Measurements from ENCODE around the gene ANP32D.

The ANP32D gene

DNA sequence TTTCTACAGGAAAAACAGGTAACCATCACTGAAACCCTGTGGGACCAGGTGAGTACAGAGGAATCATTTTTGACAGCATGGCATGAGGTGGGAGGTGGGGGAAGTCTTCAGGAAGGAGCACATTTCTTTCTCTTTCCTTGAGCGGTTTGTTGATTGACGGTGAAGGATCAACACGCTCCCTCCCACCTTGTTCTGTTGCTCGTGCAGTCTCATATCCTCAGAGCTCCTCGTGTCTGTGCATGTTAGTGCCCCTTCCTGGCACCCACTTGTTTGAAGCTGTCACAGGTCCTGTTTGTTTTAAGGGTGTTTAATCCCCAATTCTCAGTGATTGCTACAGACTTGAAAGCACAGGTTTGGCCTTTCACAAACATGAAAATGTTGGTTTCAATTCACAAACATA, 14.3 kb downstream of the ANP32D start:
- TF ChIP-seq FOXM1 (IDR thresholded peaks at IDR 0.05; ENCODE audit: borderline replicate concordance, low read depth) (no peak), CREB1 (IDR thresholded peaks at IDR 0.05; ENCODE audit: low read depth) (no peak), TAF1 (IDR thresholded peaks at IDR 0.05; ENCODE audit: low read depth) (no peak), NFIC (IDR thresholded peaks at IDR 0.05) (no peak), RAD21 (IDR thresholded peaks at IDR 0.05; ENCODE audit: low read depth) (no peak), YY1 (IDR thresholded peaks at IDR 0.05; ENCODE audit: low read depth) (no peak), ZBTB7A (IDR thresholded peaks at IDR 0.05; ENCODE audit: low read depth) (no peak), EGR1 (IDR thresholded peaks at IDR 0.05) (no peak)
- TF ChIP-seq, protein P1, sequence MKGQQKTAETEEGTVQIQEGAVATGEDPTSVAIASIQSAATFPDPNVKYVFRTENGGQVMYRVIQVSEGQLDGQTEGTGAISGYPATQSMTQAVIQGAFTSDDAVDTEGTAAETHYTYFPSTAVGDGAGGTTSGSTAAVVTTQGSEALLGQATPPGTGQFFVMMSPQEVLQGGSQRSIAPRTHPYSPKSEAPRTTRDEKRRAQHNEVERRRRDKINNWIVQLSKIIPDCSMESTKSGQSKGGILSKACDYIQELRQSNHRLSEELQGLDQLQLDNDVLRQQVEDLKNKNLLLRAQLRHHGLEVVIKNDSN (IDR thresholded peaks at IDR 0.05), result no peak
- TF ChIP-seq, protein P2, sequence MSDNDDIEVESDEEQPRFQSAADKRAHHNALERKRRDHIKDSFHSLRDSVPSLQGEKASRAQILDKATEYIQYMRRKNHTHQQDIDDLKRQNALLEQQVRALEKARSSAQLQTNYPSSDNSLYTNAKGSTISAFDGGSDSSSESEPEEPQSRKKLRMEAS (IDR thresholded peaks at IDR 0.05), result no peak

DNA sequence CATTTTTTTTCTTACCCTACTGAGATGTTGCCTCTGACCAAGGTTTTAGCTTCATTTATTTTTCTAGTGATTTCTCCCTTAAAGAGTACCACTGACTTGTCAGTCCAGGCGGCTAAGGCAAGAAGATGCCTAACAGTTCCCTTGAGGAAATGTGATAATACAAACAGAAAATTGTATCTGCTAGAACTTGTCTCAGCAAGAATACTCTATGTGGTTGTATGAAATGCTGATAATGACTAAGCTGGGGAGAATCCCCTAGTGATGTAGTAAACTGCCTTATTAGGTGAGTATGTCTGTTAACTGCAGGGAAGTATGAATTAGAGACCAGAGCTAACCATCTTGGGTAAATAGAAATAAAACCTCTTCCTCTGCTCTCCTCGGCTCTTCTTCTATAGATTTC, 16.7 kb downstream of the ANP32D start:
- TF ChIP-seq NFIC (IDR thresholded peaks at IDR 0.05), result no peak

DNA sequence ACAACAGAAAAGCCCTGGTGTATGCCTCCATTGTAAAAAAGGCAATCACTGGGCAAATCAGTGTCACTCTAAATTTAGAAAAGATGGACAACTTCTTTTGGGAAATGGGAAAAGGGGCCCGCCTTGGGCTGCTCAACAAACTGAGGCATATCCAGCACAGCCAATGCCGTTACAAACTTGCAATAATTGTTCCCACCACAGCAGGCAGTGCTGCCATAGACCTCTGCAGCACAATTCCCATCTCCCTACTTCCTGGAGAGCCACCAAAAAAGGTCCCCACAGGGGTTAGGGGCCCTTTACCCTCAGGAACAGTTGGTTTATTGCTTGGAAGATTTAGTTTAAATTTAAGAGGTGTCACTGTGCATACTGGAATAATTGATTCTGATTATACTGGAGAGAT, 36.6 kb downstream of the ANP32D start:
- TF ChIP-seq EP300 (IDR thresholded peaks at IDR 0.05; ENCODE audit: borderline replicate concordance) (no peak), EGR1 (IDR thresholded peaks at IDR 0.05) (no peak), TCF12 (IDR thresholded peaks at IDR 0.05; ENCODE audit: low read depth) (no peak), RAD21 (IDR thresholded peaks at IDR 0.05; ENCODE audit: low read depth) (no peak), TAF1 (IDR thresholded peaks at IDR 0.05; ENCODE audit: low read depth) (no peak), CEBPB (IDR thresholded peaks at IDR 0.05) (no peak), ZBTB7A (IDR thresholded peaks at IDR 0.05; ENCODE audit: low read depth) (no peak), FOXM1 (IDR thresholded peaks at IDR 0.05; ENCODE audit: borderline replicate concordance, low read depth) (no peak), TEAD4 (IDR thresholded peaks at IDR 0.05) (no peak), YY1 (IDR thresholded peaks at IDR 0.05; ENCODE audit: low read depth) (no peak), NFIC (IDR thresholded peaks at IDR 0.05) (no peak)
- TF ChIP-seq, protein P3, sequence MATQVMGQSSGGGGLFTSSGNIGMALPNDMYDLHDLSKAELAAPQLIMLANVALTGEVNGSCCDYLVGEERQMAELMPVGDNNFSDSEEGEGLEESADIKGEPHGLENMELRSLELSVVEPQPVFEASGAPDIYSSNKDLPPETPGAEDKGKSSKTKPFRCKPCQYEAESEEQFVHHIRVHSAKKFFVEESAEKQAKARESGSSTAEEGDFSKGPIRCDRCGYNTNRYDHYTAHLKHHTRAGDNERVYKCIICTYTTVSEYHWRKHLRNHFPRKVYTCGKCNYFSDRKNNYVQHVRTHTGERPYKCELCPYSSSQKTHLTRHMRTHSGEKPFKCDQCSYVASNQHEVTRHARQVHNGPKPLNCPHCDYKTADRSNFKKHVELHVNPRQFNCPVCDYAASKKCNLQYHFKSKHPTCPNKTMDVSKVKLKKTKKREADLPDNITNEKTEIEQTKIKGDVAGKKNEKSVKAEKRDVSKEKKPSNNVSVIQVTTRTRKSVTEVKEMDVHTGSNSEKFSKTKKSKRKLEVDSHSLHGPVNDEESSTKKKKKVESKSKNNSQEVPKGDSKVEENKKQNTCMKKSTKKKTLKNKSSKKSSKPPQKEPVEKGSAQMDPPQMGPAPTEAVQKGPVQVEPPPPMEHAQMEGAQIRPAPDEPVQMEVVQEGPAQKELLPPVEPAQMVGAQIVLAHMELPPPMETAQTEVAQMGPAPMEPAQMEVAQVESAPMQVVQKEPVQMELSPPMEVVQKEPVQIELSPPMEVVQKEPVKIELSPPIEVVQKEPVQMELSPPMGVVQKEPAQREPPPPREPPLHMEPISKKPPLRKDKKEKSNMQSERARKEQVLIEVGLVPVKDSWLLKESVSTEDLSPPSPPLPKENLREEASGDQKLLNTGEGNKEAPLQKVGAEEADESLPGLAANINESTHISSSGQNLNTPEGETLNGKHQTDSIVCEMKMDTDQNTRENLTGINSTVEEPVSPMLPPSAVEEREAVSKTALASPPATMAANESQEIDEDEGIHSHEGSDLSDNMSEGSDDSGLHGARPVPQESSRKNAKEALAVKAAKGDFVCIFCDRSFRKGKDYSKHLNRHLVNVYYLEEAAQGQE (IDR thresholded peaks at IDR 0.05; ENCODE audit: low read depth), result no peak
- TF ChIP-seq, protein P1 (IDR thresholded peaks at IDR 0.05), result no peak
- TF ChIP-seq, protein P2 (IDR thresholded peaks at IDR 0.05), result no peak

DNA sequence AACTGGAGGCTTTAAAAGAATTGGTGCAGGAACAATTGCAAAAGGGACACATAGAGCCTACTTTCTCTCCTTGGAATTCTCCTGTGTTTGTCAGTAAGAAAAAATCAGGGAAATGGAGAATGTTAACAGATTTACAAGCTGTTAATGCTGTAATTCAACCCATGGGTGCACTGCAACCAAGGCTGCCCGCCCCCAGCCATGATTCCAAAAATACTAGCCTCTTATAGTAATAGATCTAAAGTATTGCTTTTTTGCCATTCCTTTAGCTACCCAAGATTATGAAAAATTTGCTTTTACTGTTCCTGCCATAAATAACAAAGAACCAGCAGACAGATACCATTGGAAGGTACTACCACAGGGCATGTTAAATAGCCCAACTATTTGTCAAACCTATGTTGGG, 37.8 kb downstream of the ANP32D start:
- TF ChIP-seq YY1 (IDR thresholded peaks at IDR 0.05; ENCODE audit: low read depth) (no peak), EP300 (IDR thresholded peaks at IDR 0.05; ENCODE audit: borderline replicate concordance) (no peak), EGR1 (IDR thresholded peaks at IDR 0.05) (no peak), ZBTB7A (IDR thresholded peaks at IDR 0.05; ENCODE audit: low read depth) (no peak), CREB1 (IDR thresholded peaks at IDR 0.05; ENCODE audit: low read depth) (no peak), CEBPB (IDR thresholded peaks at IDR 0.05) (no peak), TCF12 (IDR thresholded peaks at IDR 0.05; ENCODE audit: low read depth) (no peak), NFIC (IDR thresholded peaks at IDR 0.05) (no peak), TAF1 (IDR thresholded peaks at IDR 0.05; ENCODE audit: low read depth) (no peak), TEAD4 (IDR thresholded peaks at IDR 0.05) (no peak), RAD21 (IDR thresholded peaks at IDR 0.05; ENCODE audit: low read depth) (no peak), FOXM1 (IDR thresholded peaks at IDR 0.05; ENCODE audit: borderline replicate concordance, low read depth) (no peak)
- TF ChIP-seq, protein P1 (IDR thresholded peaks at IDR 0.05), result no peak
- TF ChIP-seq, protein P2 (IDR thresholded peaks at IDR 0.05), result no peak
- TF ChIP-seq, protein P3 (IDR thresholded peaks at IDR 0.05; ENCODE audit: low read depth), result no peak

DNA sequence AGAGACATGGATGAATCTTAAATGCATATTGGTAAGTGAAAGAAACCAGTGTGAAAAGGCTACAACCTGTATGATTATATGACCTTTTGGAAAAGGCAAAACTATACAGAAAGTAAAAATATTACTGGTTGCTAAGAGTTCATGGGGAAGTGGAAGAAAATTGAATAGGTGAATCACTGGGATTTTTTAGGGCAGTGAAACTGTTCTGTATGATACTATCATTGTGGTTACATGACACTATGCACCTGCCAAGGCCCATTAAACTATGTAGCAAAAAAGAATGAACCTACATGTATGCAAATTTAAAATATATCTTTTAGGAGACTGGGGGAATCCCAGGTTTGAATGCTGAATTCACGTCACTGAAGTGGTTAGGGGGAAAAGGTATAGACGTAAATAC, 40.5 kb downstream of the ANP32D start:
- no peak for TF ChIP-seq CREB1 (IDR thresholded peaks at IDR 0.05; ENCODE audit: low read depth)
- TF ChIP-seq NFIC (IDR thresholded peaks at IDR 0.05), result no peak
- no peak for TF ChIP-seq TEAD4 (IDR thresholded peaks at IDR 0.05)
- TF ChIP-seq TCF12 (IDR thresholded peaks at IDR 0.05; ENCODE audit: low read depth), result no peak

DNA sequence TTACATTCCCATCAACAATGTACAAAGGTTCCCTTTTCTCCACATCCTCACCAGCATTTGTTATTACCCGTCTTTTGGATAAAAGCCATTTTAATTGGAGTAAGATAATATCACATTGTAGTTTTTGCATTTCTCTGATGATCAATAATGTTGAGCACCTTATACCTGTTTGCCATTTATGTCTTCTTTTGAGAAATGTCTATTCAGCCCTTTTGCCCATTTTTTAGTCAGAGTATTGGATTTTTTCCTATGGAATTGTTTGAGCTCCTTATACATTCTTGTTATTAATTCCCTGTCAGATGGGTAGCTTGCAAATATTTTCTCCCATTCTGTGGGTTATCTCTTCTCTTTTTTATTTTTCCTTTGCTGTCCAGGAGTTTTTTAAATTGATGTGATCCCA, 42.4 kb downstream of the ANP32D start:
- TF ChIP-seq, protein P1 (IDR thresholded peaks at IDR 0.05), result no peak
- TF ChIP-seq, protein P2 (IDR thresholded peaks at IDR 0.05), result no peak
- no peak for TF ChIP-seq TCF12 (IDR thresholded peaks at IDR 0.05; ENCODE audit: low read depth)
- TF ChIP-seq TEAD4 (IDR thresholded peaks at IDR 0.05), result no peak
- TF ChIP-seq, protein P3 (IDR thresholded peaks at IDR 0.05; ENCODE audit: low read depth), result no peak
- TF ChIP-seq CREB1 (IDR thresholded peaks at IDR 0.05; ENCODE audit: low read depth), result no peak
- TF ChIP-seq FOXM1 (IDR thresholded peaks at IDR 0.05; ENCODE audit: borderline replicate concordance, low read depth), result no peak
- no peak for TF ChIP-seq EGR1 (IDR thresholded peaks at IDR 0.05)
- no peak for TF ChIP-seq NFIC (IDR thresholded peaks at IDR 0.05)
- TF ChIP-seq TAF1 (IDR thresholded peaks at IDR 0.05; ENCODE audit: low read depth), result no peak
- no peak for TF ChIP-seq YY1 (IDR thresholded peaks at IDR 0.05; ENCODE audit: low read depth)
- no peak for TF ChIP-seq CEBPB (IDR thresholded peaks at IDR 0.05)
- no peak for TF ChIP-seq RAD21 (IDR thresholded peaks at IDR 0.05; ENCODE audit: low read depth)
- no peak for TF ChIP-seq ZBTB7A (IDR thresholded peaks at IDR 0.05; ENCODE audit: low read depth)
- no peak for TF ChIP-seq EP300 (IDR thresholded peaks at IDR 0.05; ENCODE audit: borderline replicate concordance)

All from Ishikawa (cell line).